ENCODE data around the gene PEAR1. TPM values are rescaled to one million over a fixed set of nuclear protein-coding genes. Genes with fewer than 3 reads are reported as not detected.

Gene PEAR1
- total RNA-seq, 1 donor from 2014 or later: 39.8 TPM

GRCh38 chr1:156904187-156904959 lies 10.9 kb downstream of the PEAR1 start:
- Histone ChIP-seq H3K9me3 (no peaks in the 10 kb centered on the region), H3K4me3 (no peak overlapping the region), H3K36me3 (peaks cover 18 to 27% of the 10 kb centered on the region in 2 donors), H3K4me1 (no peaks in the 10 kb centered on the region), H3K27ac (no peak overlapping the region), H3K27me3 (no peaks in the 10 kb centered on the region)
- TF ChIP-seq CTCF (IDR thresholded peaks at IDR 0.05): no peak
- intact Hi-C loops (cut with DNase I): no loop called here
- DNase-seq (ENCODE audit: low spot score in 2 of 2): no peak

DNA sequence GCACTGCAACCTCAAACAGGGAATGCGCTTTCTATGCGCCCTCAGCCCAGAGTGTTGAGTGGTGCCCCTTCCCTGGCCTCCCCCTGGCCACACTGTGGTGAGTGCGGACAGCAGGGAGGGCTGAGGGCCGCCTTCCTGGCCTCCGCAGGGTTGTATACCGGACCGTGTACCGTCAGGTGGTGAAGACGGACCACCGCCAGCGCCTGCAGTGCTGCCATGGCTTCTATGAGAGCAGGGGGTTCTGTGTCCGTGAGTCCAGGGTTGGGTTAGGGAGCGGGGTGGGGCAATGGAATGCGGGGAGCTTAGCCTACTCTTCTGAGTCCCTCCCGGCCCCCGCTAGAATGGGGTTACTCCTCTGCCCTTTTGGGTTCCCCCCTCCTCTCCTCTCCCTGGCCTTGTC lies 11.7 kb downstream of the PEAR1 start:
- peaks cover 23 to 34% of the 10 kb centered on the region in 2 donors for H3K36me3 ChIP-seq
- no peak for TF ChIP-seq CTCF (IDR thresholded peaks at IDR 0.05)
- no peak overlapping the region for H3K27ac ChIP-seq
- H3K4me3 ChIP-seq: no peak overlapping the region
- no peaks in the 10 kb centered on the region for H3K9me3 ChIP-seq
- no peak for DNase-seq (ENCODE audit: low spot score in 2 of 2)
- no peaks in the 10 kb centered on the region for H3K27me3 ChIP-seq
- intact Hi-C loops (cut with DNase I): no loop called here
- no peaks in the 10 kb centered on the region for H3K4me1 ChIP-seq

DNA sequence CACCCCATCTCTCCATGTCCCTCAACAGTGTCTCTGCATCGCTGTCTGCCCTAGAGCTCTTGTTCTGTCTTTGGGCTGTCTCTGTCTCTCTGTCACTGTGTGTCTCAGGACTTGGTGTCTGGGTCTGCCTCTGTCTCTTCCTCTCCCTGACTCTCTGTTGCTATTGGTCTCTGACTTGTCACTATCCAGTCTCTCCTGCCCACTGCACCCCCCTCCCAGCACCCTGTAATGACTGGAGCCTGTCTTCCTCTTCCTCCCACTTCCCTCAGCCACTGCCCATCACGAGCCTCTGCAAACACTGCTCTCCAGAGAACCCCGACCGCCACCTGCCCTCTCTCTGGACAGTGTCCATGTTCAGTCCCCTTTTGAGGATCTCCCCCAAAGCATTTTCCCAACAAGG lies 12.1 kb downstream of the PEAR1 start:
- H3K4me1 ChIP-seq: no peaks in the 10 kb centered on the region
- no peaks in the 10 kb centered on the region for H3K9me3 ChIP-seq
- no peaks in the 10 kb centered on the region for H3K27me3 ChIP-seq
- H3K4me3 ChIP-seq: no peak overlapping the region
- H3K27ac ChIP-seq: no peak overlapping the region
- no peak for DNase-seq (ENCODE audit: low spot score in 2 of 2)
- peaks cover 23 to 34% of the 10 kb centered on the region in 2 donors for H3K36me3 ChIP-seq
- TF ChIP-seq CTCF (IDR thresholded peaks at IDR 0.05): no peak
- intact Hi-C loops (cut with DNase I): no loop called here

DNA sequence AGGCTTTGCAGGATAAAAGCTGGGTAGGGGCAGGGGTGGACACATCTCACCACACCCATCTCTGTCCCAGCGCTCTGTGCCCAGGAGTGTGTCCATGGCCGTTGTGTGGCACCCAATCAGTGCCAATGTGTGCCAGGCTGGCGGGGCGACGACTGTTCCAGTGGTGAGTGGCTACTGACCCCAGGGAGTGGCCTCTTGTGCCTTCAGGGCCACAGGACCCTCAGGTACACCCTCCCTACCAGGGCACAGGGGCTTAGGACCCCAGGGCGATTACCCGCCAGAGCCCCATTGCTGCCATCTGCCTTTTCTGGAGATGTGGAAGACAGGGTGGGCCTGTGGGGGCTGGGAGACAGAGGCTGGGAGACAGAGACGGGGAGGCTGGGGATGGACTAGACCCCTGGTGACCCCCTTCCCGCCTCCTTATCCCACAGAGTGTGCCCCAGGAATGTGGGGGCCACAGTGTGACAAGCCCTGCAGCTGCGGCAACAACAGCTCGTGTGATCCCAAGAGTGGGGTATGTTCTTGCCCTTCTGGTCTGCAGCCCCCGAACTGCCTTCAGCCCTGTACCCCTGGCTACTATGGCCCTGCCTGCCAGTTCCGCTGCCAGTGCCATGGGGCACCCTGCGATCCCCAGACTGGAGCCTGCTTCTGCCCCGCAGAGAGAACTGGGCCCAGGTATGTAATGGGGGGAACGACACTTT lies 12.8 kb downstream of the PEAR1 start:
- Histone ChIP-seq H3K4me3 (no peak overlapping the region), H3K27ac (no peak overlapping the region), H3K36me3 (peaks cover 23 to 34% of the 10 kb centered on the region in 2 donors), H3K9me3 (no peaks in the 10 kb centered on the region), H3K27me3 (no peaks in the 10 kb centered on the region), H3K4me1 (no peaks in the 10 kb centered on the region)
- no peak for TF ChIP-seq CTCF (IDR thresholded peaks at IDR 0.05)
- DNase-seq (ENCODE audit: low spot score in 2 of 2): no peak
- intact Hi-C loops (cut with DNase I): no loop called here

- no peak for DNase-seq (ENCODE audit: low spot score in 2 of 2)
- no peak overlapping the region for H3K27ac ChIP-seq
- H3K27me3 ChIP-seq: no peaks in the 10 kb centered on the region
- TF ChIP-seq CTCF (IDR thresholded peaks at IDR 0.05): no peak
- H3K36me3 ChIP-seq: peaks cover 23 to 38% of the 10 kb centered on the region in 2 donors
- no peaks in the 10 kb centered on the region for H3K4me1 ChIP-seq
- intact Hi-C loops (cut with DNase I): no loop called here
- H3K9me3 ChIP-seq: no peaks in the 10 kb centered on the region
- no peak overlapping the region for H3K4me3 ChIP-seq
Measured at GRCh38 chr1:156908541-156908940, 15.0 kb downstream of the PEAR1 start.

Data from ascending aorta (tissue), 2 donors.